ENCODE data around the gene MSANTD1. TPM values are rescaled to one million over a fixed set of nuclear protein-coding genes. Genes with fewer than 3 reads are reported as not detected.

Gene MSANTD1
- total RNA-seq, 1 donor from 2014 or later: not detected

- H3K27ac ChIP-seq: peak overlapping the region; percentile 75 to 90
- DNase-seq (ENCODE audit: low spot score in 2 of 2): peak in 1 of 2 donors; percentile 67
- no peaks in the 10 kb centered on the region for H3K27me3 ChIP-seq
- H3K4me1 ChIP-seq: peaks cover 5 to 11% of the 10 kb centered on the region in 2 donors
- no peaks in the 10 kb centered on the region for H3K36me3 ChIP-seq
- no peaks in the 10 kb centered on the region for H3K9me3 ChIP-seq
- peak overlapping the region; percentile 76 to 96 for H3K4me3 ChIP-seq
- intact Hi-C loops (cut with DNase I): loop anchor here (2.0 to 10.0 kb wide), 10 partner anchors 189 to 1581 kb away; partner anchors contain the start of genes GRK4, LRPAP1, NELFA and NOP14
- no peak for TF ChIP-seq CTCF (IDR thresholded peaks at IDR 0.05)
These were observed 44.7 kb downstream of the MSANTD1 start for GRCh38 chr4:3293401-3294391.

GRCh38 chr4:3294401-3295241, 45.7 kb downstream of the MSANTD1 start:
- intact Hi-C loops (cut with DNase I): loop anchor here (5.0 to 10.0 kb wide), 6 partner anchors 188 to 1582 kb away; partner anchors contain the start of genes NELFA, NSD2, SLBP and TMEM128
- H3K9me3 ChIP-seq: no peaks in the 10 kb centered on the region
- peaks cover 5 to 11% of the 10 kb centered on the region in 2 donors for H3K4me1 ChIP-seq
- no peaks in the 10 kb centered on the region for H3K36me3 ChIP-seq
- H3K4me3 ChIP-seq: no peak overlapping the region
- TF ChIP-seq CTCF (IDR thresholded peaks at IDR 0.05): no peak
- H3K27me3 ChIP-seq: no peaks in the 10 kb centered on the region
- H3K27ac ChIP-seq: peak overlapping the region; percentile 75 to 90
- peak in 1 of 2 donors; percentile 65 for DNase-seq (ENCODE audit: low spot score in 2 of 2)

- intact Hi-C loops (cut with DNase I): loop anchor here (10.0 kb wide), 2 partner anchors 531 to 949 kb away; partner anchors contain the start of gene TMEM128
- TF ChIP-seq CTCF (IDR thresholded peaks at IDR 0.05): no peak
- Histone ChIP-seq H3K36me3 (no peaks in the 10 kb centered on the region), H3K9me3 (no peaks in the 10 kb centered on the region), H3K27ac (no peak overlapping the region), H3K4me1 (peaks cover 5 to 9% of the 10 kb centered on the region in 2 donors), H3K27me3 (no peaks in the 10 kb centered on the region), H3K4me3 (no peak overlapping the region)
- DNase-seq (ENCODE audit: low spot score in 2 of 2): peak in 1 of 2 donors; percentile 41
These were observed 47.1 kb downstream of the MSANTD1 start for GRCh38 chr4:3295837-3296624.

GRCh38 chr4:3296651-3297050, 47.7 kb downstream of the MSANTD1 start:
- no peak for TF ChIP-seq CTCF (IDR thresholded peaks at IDR 0.05)
- Histone ChIP-seq H3K36me3 (no peaks in the 10 kb centered on the region), H3K27ac (no peak overlapping the region), H3K4me3 (no peak overlapping the region), H3K4me1 (peaks cover under 1 to 3% of the 10 kb centered on the region in 2 donors), H3K9me3 (no peaks in the 10 kb centered on the region), H3K27me3 (no peaks in the 10 kb centered on the region)
- intact Hi-C loops (cut with DNase I): loop anchor here (10.0 kb wide), 2 partner anchors 532 to 948 kb away; partner anchors contain the start of gene TMEM128
- peak in 1 of 2 donors; percentile 56 for DNase-seq (ENCODE audit: low spot score in 2 of 2)
